HepG2 (cell line): ENCODE measurements around the gene STX4. TPM values are rescaled to one million over a fixed set of nuclear protein-coding genes. Genes with fewer than 3 reads are reported as not detected.

Source experiments
- CEBPG ChIP-seq: IDR thresholded peaks from 2 replicates; pipeline ENCODE4 v1.6.1; 2016
- EZH2 ChIP-seq: conservative IDR thresholded peaks from 2 replicates; pipeline ENCODE4 v1.6.1; 2012; ENCODE audit warnings: mild to moderate bottlenecking, low read depth, low read length, moderate library complexity
- KAT2B ChIP-seq: fragments of 150-350 bp; IDR thresholded peaks from 2 replicates; pipeline ENCODE4 v1.6.1; 2014; ENCODE audit warnings: low read depth, low read length, borderline replicate concordance
- MZF1 ChIP-seq: sonication (generic); formaldehyde crosslinking; IDR thresholded peaks from 2 replicates; pipeline ENCODE4 v1.8.1; 2023; ENCODE audit warnings: mild to moderate bottlenecking, missing genetic modification reagents, borderline replicate concordance
- PRDM10 ChIP-seq: sonication (generic); formaldehyde crosslinking; IDR thresholded peaks from 2 replicates; pipeline ENCODE4 v1.4.0; 2020; ENCODE audit warnings: low read depth, missing genetic modification reagents
- RBM22 ChIP-seq: fragments of 200-400 bp; formaldehyde crosslinking; optimal IDR thresholded peaks from 2 replicates; pipeline ENCODE3; 2017; ENCODE audit warnings: mild to moderate bottlenecking, low read length, moderate library complexity
- ZNF383 ChIP-seq: sonication (generic); formaldehyde crosslinking; IDR thresholded peaks from 2 replicates; pipeline ENCODE4 v1.4.0; 2020; ENCODE audit warnings: missing genetic modification reagents, mild to moderate bottlenecking, borderline replicate concordance
- ZNF543 ChIP-seq: sonication (generic); formaldehyde crosslinking; IDR thresholded peaks from 2 replicates; pipeline ENCODE4 v1.4.0; 2020; ENCODE audit warnings: mild to moderate bottlenecking, missing genetic modification reagents
- ZNF580 ChIP-seq: IDR thresholded peaks from 2 replicates; pipeline ENCODE4 v1.6.1; 2016; ENCODE audit warnings: low read depth, borderline replicate concordance
- ZNF772 ChIP-seq: sonication (generic); formaldehyde crosslinking; IDR thresholded peaks from 2 replicates; pipeline ENCODE4 v1.5.0; 2020; ENCODE audit warnings: mild to moderate bottlenecking, missing genetic modification reagents
- polyA plus RNA-seq, 8 experiments: library from polyadenylated mRNA; depleted of rRNA in 3 of 8; stranded (reverse) in 7 of 8; unstranded in 1 of 8; fragments of >200 nt; fragmentation: Illumina TruSeq in 4 of 8; extraction: Trizol in 4 of 8; gene quantifications; 2 replicates each; pipeline versions ENCODE4 v1.2.1 to v1.2.3, GENCODE V29; 2011 to 2016; ENCODE audit warnings: low read depth in 4 of 8, missing spikeins in 1 of 8, mixed read lengths in 1 of 8; ENCODE audit not compliant: insufficient read depth in 1 of 8
- total RNA-seq, 5 experiments: library from RNA; depleted of rRNA; stranded (reverse); fragments of >200 nt; fragmentation: Illumina TruSeq; extraction: Trizol; gene quantifications; 2 replicates each; pipeline ENCODE4 v1.2.3, GENCODE V29; 2016; ENCODE audit warnings: low read depth in 1 of 5
- TF ChIP-seq, protein P1 (sequence below): sonication (generic); formaldehyde crosslinking; IDR thresholded peaks from 2 replicates; pipeline ENCODE4 v1.4.0; 2020; ENCODE audit warnings: missing genetic modification reagents, borderline replicate concordance
- TF ChIP-seq, protein P2 (sequence below): sonication (generic); formaldehyde crosslinking; conservative IDR thresholded peaks from 2 replicates; pipeline ENCODE4 v1.4.0; 2020; ENCODE audit warnings: missing genetic modification reagents
- TF ChIP-seq, protein P3 (sequence below): sonication (generic); formaldehyde crosslinking; IDR thresholded peaks from 2 replicates; pipeline ENCODE4 v1.5.1; 2020; ENCODE audit warnings: missing genetic modification reagents, mild to moderate bottlenecking, borderline replicate concordance
- TF ChIP-seq, protein P4 (sequence below): sonication (generic); formaldehyde crosslinking; IDR thresholded peaks from 2 replicates; pipeline ENCODE4 v1.5.0; 2020; ENCODE audit warnings: missing genetic modification reagents

STX4 gene
- total and polyA plus RNA-seq, 2 of the 13 experiments (the other 11 are each of a cell fraction or from before 2014, with no cell fraction given): 29.2 to 34.6 TPM

GRCh38 chr16:30985401-30986128, 47.8 kb upstream of the STX4 start (continued):
- TF ChIP-seq, protein P1, sequence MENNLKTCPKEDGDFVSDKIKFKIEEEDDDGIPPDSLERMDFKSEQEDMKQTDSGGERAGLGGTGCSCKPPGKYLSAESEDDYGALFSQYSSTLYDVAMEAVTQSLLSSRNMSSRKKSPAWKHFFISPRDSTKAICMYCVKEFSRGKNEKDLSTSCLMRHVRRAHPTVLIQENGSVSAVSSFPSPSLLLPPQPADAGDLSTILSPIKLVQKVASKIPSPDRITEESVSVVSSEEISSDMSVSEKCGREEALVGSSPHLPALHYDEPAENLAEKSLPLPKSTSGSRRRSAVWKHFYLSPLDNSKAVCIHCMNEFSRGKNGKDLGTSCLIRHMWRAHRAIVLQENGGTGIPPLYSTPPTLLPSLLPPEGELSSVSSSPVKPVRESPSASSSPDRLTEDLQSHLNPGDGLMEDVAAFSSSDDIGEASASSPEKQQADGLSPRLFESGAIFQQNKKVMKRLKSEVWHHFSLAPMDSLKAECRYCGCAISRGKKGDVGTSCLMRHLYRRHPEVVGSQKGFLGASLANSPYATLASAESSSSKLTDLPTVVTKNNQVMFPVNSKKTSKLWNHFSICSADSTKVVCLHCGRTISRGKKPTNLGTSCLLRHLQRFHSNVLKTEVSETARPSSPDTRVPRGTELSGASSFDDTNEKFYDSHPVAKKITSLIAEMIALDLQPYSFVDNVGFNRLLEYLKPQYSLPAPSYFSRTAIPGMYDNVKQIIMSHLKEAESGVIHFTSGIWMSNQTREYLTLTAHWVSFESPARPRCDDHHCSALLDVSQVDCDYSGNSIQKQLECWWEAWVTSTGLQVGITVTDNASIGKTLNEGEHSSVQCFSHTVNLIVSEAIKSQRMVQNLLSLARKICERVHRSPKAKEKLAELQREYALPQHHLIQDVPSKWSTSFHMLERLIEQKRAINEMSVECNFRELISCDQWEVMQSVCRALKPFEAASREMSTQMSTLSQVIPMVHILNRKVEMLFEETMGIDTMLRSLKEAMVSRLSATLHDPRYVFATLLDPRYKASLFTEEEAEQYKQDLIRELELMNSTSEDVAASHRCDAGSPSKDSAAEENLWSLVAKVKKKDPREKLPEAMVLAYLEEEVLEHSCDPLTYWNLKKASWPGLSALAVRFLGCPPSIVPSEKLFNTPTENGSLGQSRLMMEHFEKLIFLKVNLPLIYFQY (CRISPR knock-in tag): no peak
- TF ChIP-seq, protein P2, sequence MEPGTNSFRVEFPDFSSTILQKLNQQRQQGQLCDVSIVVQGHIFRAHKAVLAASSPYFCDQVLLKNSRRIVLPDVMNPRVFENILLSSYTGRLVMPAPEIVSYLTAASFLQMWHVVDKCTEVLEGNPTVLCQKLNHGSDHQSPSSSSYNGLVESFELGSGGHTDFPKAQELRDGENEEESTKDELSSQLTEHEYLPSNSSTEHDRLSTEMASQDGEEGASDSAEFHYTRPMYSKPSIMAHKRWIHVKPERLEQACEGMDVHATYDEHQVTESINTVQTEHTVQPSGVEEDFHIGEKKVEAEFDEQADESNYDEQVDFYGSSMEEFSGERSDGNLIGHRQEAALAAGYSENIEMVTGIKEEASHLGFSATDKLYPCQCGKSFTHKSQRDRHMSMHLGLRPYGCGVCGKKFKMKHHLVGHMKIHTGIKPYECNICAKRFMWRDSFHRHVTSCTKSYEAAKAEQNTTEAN (CRISPR knock-in tag): no peak
- TF ChIP-seq, protein P3, sequence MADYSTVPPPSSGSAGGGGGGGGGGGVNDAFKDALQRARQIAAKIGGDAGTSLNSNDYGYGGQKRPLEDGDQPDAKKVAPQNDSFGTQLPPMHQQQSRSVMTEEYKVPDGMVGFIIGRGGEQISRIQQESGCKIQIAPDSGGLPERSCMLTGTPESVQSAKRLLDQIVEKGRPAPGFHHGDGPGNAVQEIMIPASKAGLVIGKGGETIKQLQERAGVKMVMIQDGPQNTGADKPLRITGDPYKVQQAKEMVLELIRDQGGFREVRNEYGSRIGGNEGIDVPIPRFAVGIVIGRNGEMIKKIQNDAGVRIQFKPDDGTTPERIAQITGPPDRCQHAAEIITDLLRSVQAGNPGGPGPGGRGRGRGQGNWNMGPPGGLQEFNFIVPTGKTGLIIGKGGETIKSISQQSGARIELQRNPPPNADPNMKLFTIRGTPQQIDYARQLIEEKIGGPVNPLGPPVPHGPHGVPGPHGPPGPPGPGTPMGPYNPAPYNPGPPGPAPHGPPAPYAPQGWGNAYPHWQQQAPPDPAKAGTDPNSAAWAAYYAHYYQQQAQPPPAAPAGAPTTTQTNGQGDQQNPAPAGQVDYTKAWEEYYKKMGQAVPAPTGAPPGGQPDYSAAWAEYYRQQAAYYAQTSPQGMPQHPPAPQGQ (CRISPR knock-in tag): no peak
- TF ChIP-seq ZNF580 (CRISPR knock-in tag) (0 out of 2 replicates have a peak, but pooled peaks have one; percentile 76), ZNF543 (CRISPR knock-in tag) (peak; percentile 77; the same call in 1 of the 2 replicates), PRDM10 (no peak), ZNF772 (CRISPR knock-in tag) (peak; percentile 93), EZH2 (no peak), ZNF383 (CRISPR knock-in tag) (0 out of 2 replicates have a peak, but pooled peaks have one; percentile 70), MZF1 (CRISPR knock-in tag) (0 out of 2 replicates have a peak, but pooled peaks have one; percentile 32), KAT2B (no peak), CEBPG (CRISPR knock-in tag) (0 out of 2 replicates have a peak, but pooled peaks have one; percentile 26), RBM22 (no peak)
- TF ChIP-seq, protein P4, sequence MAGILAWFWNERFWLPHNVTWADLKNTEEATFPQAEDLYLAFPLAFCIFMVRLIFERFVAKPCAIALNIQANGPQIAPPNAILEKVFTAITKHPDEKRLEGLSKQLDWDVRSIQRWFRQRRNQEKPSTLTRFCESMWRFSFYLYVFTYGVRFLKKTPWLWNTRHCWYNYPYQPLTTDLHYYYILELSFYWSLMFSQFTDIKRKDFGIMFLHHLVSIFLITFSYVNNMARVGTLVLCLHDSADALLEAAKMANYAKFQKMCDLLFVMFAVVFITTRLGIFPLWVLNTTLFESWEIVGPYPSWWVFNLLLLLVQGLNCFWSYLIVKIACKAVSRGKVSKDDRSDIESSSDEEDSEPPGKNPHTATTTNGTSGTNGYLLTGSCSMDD: 0 out of 2 replicates have a peak, but pooled peaks have one; percentile 76
